ENCODE results near the gene KCND3.

DNA sequence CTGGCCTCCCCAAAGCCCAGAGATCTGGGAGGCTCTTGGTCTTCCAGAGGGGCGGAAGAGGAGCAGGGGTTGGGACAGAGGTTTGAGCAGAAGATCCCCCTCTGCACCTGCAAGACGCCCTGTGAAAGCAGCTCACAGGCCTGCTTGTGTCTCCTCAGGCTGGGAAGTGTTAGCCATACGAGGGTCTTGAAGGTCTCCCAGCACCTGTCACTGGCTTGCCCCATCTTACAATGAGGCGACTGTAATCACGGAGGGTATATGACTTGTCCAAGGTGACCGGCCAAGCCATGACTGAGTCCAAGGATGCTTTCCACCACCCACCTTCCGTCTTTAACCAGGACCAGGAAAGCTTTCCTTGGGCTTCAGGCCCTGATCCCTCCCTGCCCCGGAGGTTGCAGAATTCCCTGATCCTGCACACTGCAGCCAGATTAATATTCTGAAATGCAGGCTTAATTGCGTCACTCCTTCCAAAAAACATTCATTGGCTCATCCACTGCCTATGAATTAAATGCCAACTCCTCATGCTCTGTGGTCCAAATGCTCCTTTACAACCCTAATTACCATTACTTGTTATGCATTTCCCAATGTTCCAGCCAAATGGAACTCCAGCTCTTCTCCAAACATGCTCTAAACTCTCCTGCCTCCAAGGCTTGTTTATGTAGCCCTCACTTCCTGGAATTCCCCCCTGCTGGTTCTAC lies 169.8 kb downstream of the KCND3 start:
- TF ChIP-seq POLR2AphosphoS5 (IDR thresholded peaks at IDR 0.05; ENCODE audit: insufficient read depth in 1 of 2, low read depth in 1 of 2) (no peak), POLR2A (IDR thresholded peaks at IDR 0.05) (no peak)
- TF ChIP-seq, protein P1, sequence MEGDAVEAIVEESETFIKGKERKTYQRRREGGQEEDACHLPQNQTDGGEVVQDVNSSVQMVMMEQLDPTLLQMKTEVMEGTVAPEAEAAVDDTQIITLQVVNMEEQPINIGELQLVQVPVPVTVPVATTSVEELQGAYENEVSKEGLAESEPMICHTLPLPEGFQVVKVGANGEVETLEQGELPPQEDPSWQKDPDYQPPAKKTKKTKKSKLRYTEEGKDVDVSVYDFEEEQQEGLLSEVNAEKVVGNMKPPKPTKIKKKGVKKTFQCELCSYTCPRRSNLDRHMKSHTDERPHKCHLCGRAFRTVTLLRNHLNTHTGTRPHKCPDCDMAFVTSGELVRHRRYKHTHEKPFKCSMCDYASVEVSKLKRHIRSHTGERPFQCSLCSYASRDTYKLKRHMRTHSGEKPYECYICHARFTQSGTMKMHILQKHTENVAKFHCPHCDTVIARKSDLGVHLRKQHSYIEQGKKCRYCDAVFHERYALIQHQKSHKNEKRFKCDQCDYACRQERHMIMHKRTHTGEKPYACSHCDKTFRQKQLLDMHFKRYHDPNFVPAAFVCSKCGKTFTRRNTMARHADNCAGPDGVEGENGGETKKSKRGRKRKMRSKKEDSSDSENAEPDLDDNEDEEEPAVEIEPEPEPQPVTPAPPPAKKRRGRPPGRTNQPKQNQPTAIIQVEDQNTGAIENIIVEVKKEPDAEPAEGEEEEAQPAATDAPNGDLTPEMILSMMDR (IDR thresholded peaks at IDR 0.05) = no peak
